ENCODE measurements around the gene TMEM80. TPM values are rescaled to one million over a fixed set of nuclear protein-coding genes. Genes with fewer than 3 reads are reported as not detected.
A peak's percentile ranks its signal among the peaks of the same experiment; 100 is the strongest.

The TMEM80 gene
- total RNA-seq, 1 donor from 2014 or later, result 11.4 TPM

DNA sequence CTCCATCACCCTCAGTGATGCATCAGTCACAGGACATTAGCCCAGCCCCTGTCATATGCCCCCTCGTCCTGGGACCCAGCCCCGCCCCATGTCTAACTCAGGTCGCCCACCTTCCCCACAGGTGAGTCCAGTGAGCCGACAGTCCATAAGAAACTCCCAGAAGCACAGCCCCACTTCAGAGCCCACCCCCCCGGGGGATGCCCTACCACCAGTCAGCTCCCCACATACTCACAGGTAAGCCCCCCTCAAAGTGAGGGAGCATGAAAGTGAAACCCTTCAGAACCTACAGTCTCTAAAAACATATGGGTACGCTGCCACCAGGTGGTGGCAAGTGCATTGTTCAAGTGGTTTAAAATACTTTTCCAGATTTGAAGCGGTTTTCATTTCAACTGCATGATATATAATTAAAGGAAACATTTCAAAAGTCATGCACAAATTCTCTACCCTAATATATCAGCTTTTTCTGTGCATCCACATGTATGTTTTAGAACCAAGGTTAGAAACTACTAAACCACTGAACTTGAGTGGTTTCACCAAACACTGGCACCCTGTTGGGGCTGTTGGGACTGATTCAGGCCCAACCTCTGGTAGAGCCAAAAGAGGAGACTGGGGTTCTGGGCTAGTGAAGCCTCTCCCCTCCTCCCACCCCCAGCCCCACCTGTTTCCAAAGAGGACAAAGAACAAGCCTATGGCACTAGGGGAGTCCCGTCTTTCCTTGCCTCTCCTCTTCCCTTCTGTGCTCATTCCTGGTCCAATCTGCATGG is 27.7 kb downstream of the TMEM80 start:
- intact Hi-C loops (cut with micrococcal nuclease), result loop anchor here (1.0 to 10.0 kb wide), 5 partner anchors 27 to 186 kb away; partner anchors contain the start of genes HRAS, IRF7 and LRRC56
- DNase-seq (ENCODE audit: low spot score), result peak; percentile 50
- Mint-ChIP-seq H3K4me1 (ENCODE audit: low read depth) (peaks cover 8% of the 10 kb centered on the region), H3K9me3 (no peaks in the 10 kb centered on the region), H3K4me3 (ENCODE audit: low read depth) (peak overlapping the region; percentile 58), H3K36me3 (ENCODE audit: low read depth) (no peaks in the 10 kb centered on the region), H3K27ac (no peak overlapping the region), H3K27me3 (ENCODE audit: low read depth) (peaks cover 24% of the 10 kb centered on the region)

GRCh38 chr11:724049-724777 is 28.6 kb downstream of the TMEM80 start:
- peak overlapping the region; percentile 42 for H3K4me3 Mint-ChIP-seq (ENCODE audit: low read depth)

GRCh38 chr11:724778-725386 is 29.3 kb downstream of the TMEM80 start:
- Mint-ChIP-seq H3K4me3 (ENCODE audit: low read depth) (peak overlapping the region; percentile 76), H3K9me3 (no peaks in the 10 kb centered on the region), H3K36me3 (ENCODE audit: low read depth) (no peaks in the 10 kb centered on the region), H3K4me1 (ENCODE audit: low read depth) (peaks cover 8% of the 10 kb centered on the region), H3K27me3 (ENCODE audit: low read depth) (peaks cover 15% of the 10 kb centered on the region), H3K27ac (peak overlapping the region; percentile 52)
- intact Hi-C loops (cut with micrococcal nuclease), result loop anchor here (5.0 to 10.0 kb wide), 2 partner anchors 110 to 188 kb away; partner anchors contain the start of genes HRAS, IRF7 and LRRC56
- DNase-seq (ENCODE audit: low spot score), result no peak

More at GRCh38 chr11:724049-724777, 28.6 kb downstream of the TMEM80 start:
- no peaks in the 10 kb centered on the region for H3K36me3 Mint-ChIP-seq (ENCODE audit: low read depth)
- intact Hi-C loops (cut with micrococcal nuclease), result loop anchor here (5.0 to 10.0 kb wide), 2 partner anchors 109 to 187 kb away; partner anchors contain the start of genes HRAS, IRF7 and LRRC56
- H3K27me3 Mint-ChIP-seq (ENCODE audit: low read depth), result peaks cover 20% of the 10 kb centered on the region
- no peaks in the 10 kb centered on the region for H3K9me3 Mint-ChIP-seq
- no peak for DNase-seq (ENCODE audit: low spot score)
- no peak overlapping the region for H3K27ac Mint-ChIP-seq
- H3K4me1 Mint-ChIP-seq (ENCODE audit: low read depth), result peaks cover 8% of the 10 kb centered on the region

DNA sequence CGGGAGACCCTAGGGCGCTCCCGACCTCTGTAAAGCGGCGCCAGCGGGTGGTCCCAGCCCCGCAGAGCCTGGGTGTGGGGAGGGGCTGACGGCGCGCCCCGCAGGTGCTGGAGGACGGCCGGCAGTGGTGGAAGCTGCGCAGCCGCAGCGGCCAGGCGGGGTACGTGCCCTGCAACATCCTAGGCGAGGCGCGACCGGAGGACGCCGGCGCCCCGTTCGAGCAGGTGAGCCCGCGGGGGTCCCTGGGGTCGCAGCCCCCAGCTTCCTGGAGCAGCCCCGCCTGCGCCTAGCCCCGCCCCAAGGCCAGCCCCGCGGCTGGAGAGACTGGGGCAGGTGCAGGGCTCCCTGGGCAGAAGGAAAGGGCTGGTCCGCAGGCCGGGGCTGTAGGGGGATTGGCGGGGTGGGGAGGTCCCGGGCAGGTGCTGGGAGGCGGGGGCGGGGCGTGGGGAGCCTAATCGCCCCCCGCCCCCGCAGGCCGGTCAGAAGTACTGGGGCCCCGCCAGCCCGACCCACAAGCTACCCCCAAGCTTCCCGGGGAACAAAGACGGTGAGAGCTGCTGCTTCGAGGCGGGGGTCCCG is 30.1 kb downstream of the TMEM80 start:
- H3K9me3 Mint-ChIP-seq, result no peaks in the 10 kb centered on the region
- H3K4me3 Mint-ChIP-seq (ENCODE audit: low read depth), result peak overlapping the region; percentile 76
- H3K36me3 Mint-ChIP-seq (ENCODE audit: low read depth), result no peaks in the 10 kb centered on the region
- H3K27ac Mint-ChIP-seq, result no peak overlapping the region
- peaks cover 8% of the 10 kb centered on the region for H3K4me1 Mint-ChIP-seq (ENCODE audit: low read depth)
- H3K27me3 Mint-ChIP-seq (ENCODE audit: low read depth), result peaks cover 12% of the 10 kb centered on the region
- DNase-seq (ENCODE audit: low spot score), result no peak
- intact Hi-C loops (cut with micrococcal nuclease), result loop anchor here (10.0 kb wide), 1 partner anchor 111 kb away; the partner anchor contains the start of gene IRF7

- peak; percentile 51 for DNase-seq (ENCODE audit: low spot score)
- Mint-ChIP-seq H3K9me3 (no peaks in the 10 kb centered on the region), H3K27ac (peak overlapping the region; percentile 46), H3K4me1 (ENCODE audit: low read depth) (peaks cover 6% of the 10 kb centered on the region), H3K4me3 (ENCODE audit: low read depth) (peak overlapping the region; percentile 56), H3K36me3 (ENCODE audit: low read depth) (no peaks in the 10 kb centered on the region), H3K27me3 (ENCODE audit: low read depth) (peaks cover 9% of the 10 kb centered on the region)
- intact Hi-C loops (cut with micrococcal nuclease), result loop anchor here (10.0 kb wide), 1 partner anchor 112 kb away; the partner anchor contains the start of gene IRF7
Measured at GRCh38 chr11:726278-727220, 30.9 kb downstream of the TMEM80 start.

DNA sequence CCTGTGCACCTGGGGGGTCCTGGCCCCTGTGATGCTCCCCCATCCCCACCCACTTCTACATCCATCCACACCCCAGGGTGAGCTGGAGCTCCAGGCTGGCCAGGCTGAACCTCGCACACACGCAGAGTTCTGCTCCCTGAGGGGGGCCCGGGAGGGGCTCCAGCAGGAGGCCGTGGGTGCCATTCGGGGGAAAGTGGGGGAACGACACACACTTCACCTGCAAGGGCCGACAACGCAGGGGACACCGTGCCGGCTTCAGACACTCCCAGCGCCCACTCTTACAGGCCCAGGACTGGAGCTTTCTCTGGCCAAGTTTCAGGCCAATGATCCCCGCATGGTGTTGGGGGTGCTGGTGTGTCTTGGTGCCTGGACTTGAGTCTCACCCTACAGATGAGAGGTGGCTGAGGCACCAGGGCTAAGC is 31.7 kb downstream of the TMEM80 start:
- no peaks in the 10 kb centered on the region for H3K36me3 Mint-ChIP-seq (ENCODE audit: low read depth)
- no peaks in the 10 kb centered on the region for H3K9me3 Mint-ChIP-seq
- H3K27me3 Mint-ChIP-seq (ENCODE audit: low read depth), result peaks cover 5% of the 10 kb centered on the region
- no peak for DNase-seq (ENCODE audit: low spot score)
- no peak overlapping the region for H3K27ac Mint-ChIP-seq
- peaks cover 6% of the 10 kb centered on the region for H3K4me1 Mint-ChIP-seq (ENCODE audit: low read depth)
- no peak overlapping the region for H3K4me3 Mint-ChIP-seq (ENCODE audit: low read depth)
- intact Hi-C loops (cut with micrococcal nuclease), result loop anchor here (10.0 kb wide), 1 partner anchor 112 kb away; the partner anchor contains the start of gene IRF7

- Mint-ChIP-seq H3K27ac (no peak overlapping the region), H3K9me3 (no peaks in the 10 kb centered on the region), H3K27me3 (ENCODE audit: low read depth) (peaks cover 3% of the 10 kb centered on the region), H3K36me3 (ENCODE audit: low read depth) (no peaks in the 10 kb centered on the region), H3K4me3 (ENCODE audit: low read depth) (no peak overlapping the region), H3K4me1 (ENCODE audit: low read depth) (peaks cover 4% of the 10 kb centered on the region)
- intact Hi-C loops (cut with micrococcal nuclease), result loop anchor here (2.0 to 10.0 kb wide), 2 partner anchors 19 to 113 kb away; partner anchors contain the start of genes IRF7 and TALDO1
- peak; percentile 73 for DNase-seq (ENCODE audit: low spot score)
Measured at GRCh38 chr11:727859-728748, 32.5 kb downstream of the TMEM80 start.

DNA sequence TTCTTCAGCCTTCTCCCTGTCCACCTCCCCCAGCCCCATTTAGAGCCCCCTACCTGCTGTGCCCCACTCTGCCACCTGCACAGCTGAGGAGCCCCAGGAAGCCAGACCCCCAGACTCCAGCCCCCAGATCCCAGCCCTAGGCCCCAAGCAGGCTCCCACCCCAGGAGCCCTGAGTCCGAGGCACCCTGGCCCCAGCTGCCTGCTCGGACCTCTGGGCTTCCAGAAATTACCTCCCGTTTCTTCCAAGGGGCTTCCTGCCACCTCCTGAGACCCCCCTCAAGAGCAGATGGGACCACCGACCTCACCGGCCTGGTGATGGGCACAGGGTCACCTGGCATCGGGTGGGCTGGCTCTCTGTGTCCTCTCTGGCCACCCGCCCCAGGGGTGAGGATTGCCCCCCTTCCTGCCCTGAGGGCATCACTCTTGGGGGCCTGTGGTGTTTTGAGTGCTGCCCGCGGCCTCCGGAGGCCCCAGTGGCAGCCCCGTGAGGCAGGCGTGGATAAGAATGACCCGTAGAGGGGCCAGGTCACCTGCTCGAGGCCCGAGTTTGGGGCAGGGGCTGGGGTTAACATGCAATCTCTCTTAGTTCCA is 33.4 kb downstream of the TMEM80 start:
- intact Hi-C loops (cut with micrococcal nuclease), result loop anchor here (2.0 to 10.0 kb wide), 2 partner anchors 18 to 114 kb away; partner anchors contain the start of genes IRF7 and TALDO1
- Mint-ChIP-seq H3K4me1 (ENCODE audit: low read depth) (peaks cover 2% of the 10 kb centered on the region), H3K4me3 (ENCODE audit: low read depth) (no peak overlapping the region), H3K9me3 (no peaks in the 10 kb centered on the region), H3K27me3 (ENCODE audit: low read depth) (no peaks in the 10 kb centered on the region), H3K36me3 (ENCODE audit: low read depth) (no peaks in the 10 kb centered on the region), H3K27ac (no peak overlapping the region)
- DNase-seq (ENCODE audit: low spot score), result no peak

GRCh38 chr11:729492-730074 is 34.0 kb downstream of the TMEM80 start:
- intact Hi-C loops (cut with micrococcal nuclease), result loop anchor here (2.0 to 10.0 kb wide), 2 partner anchors 17 to 115 kb away; partner anchors contain the start of genes IRF7 and TALDO1
- Mint-ChIP-seq H3K27me3 (ENCODE audit: low read depth) (no peaks in the 10 kb centered on the region), H3K9me3 (no peaks in the 10 kb centered on the region), H3K4me3 (ENCODE audit: low read depth) (no peak overlapping the region), H3K4me1 (ENCODE audit: low read depth) (peaks cover 2% of the 10 kb centered on the region), H3K36me3 (ENCODE audit: low read depth) (no peaks in the 10 kb centered on the region), H3K27ac (no peak overlapping the region)
- DNase-seq (ENCODE audit: low spot score), result no peak

DNA sequence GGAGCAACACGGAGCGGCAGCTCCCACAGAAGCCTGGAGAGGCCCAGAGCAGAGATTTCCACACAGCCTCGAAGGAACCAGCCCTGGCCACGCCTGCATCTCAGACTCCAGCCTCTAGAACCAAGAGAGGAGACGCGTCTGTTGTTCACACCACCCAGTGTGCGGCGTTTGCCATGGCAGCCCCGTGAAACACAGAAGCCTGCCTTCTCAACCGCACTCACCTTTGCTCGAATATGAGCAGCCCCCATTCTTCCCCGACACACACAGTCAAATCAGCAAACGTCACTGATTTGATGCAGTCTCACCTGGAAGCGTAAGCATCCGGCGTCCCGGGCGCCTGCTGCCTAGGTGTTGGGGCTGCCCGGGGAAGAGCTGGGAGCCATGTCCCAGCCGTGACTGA is 37.5 kb downstream of the TMEM80 start:
- H3K36me3 Mint-ChIP-seq (ENCODE audit: low read depth), result no peaks in the 10 kb centered on the region
- H3K27me3 Mint-ChIP-seq (ENCODE audit: low read depth), result no peaks in the 10 kb centered on the region
- no peaks in the 10 kb centered on the region for H3K9me3 Mint-ChIP-seq
- H3K27ac Mint-ChIP-seq, result no peak overlapping the region
- H3K4me3 Mint-ChIP-seq (ENCODE audit: low read depth), result no peak overlapping the region
- no peak for DNase-seq (ENCODE audit: low spot score)
- intact Hi-C loops (cut with micrococcal nuclease), result no loop called here
- peaks cover 10% of the 10 kb centered on the region for H3K4me1 Mint-ChIP-seq (ENCODE audit: low read depth)
